Measurements from ENCODE around the gene XPO1.
A peak's percentile ranks its signal among the peaks of the same experiment; 100 is the strongest.
"Not testable (repeated sequence)": the region's sequence is repeated elsewhere in the genome, so short reads cannot be mapped to it uniquely, and the experiment has no call there.

XPO1 gene

GRCh38 chr2:61454972-61455371, 83.2 kb downstream of the XPO1 start:
- H3K9me3 ChIP-seq (ENCODE audit: control insufficient read depth in 5 of 5, low read length in 5 of 5); H3K27me3 ChIP-seq (ENCODE audit: control insufficient read depth in 5 of 5, insufficient read depth in 4 of 5, low read length in 5 of 5); H3K36me3 ChIP-seq (ENCODE audit: control insufficient read depth in 5 of 5, insufficient read depth in 5 of 5, low read length in 5 of 5); H3K4me3 ChIP-seq (ENCODE audit: low read depth in 1 of 5, low read length in 5 of 5); H3K27ac ChIP-seq (ENCODE audit: low read depth, low read length); H3K9ac ChIP-seq (ENCODE audit: low read length in 5 of 5): not testable (repeated sequence)
- peaks cover 0 to 17% (median 12%) of the 10 kb centered on the region in 5 donors for H3K4me1 ChIP-seq (ENCODE audit: control insufficient read depth in 5 of 5, insufficient read depth in 5 of 5, low read length in 5 of 5)

- peaks cover 0 to 2% (median 0%) of the 10 kb centered on the region in 5 donors for H3K36me3 ChIP-seq (ENCODE audit: control insufficient read depth in 5 of 5, insufficient read depth in 5 of 5, low read length in 5 of 5)
- H3K27me3 ChIP-seq (ENCODE audit: control insufficient read depth in 5 of 5, insufficient read depth in 4 of 5, low read length in 5 of 5): no peaks in the 10 kb centered on the region
- H3K4me1 ChIP-seq (ENCODE audit: control insufficient read depth in 5 of 5, insufficient read depth in 5 of 5, low read length in 5 of 5): peaks cover 0 to 17% (median 13%) of the 10 kb centered on the region in 5 donors
- no peak overlapping the region for H3K27ac ChIP-seq (ENCODE audit: low read depth, low read length)
- no peak overlapping the region for H3K4me3 ChIP-seq (ENCODE audit: low read depth in 1 of 5, low read length in 5 of 5)
- H3K9me3 ChIP-seq (ENCODE audit: control insufficient read depth in 5 of 5, low read length in 5 of 5): no peaks in the 10 kb centered on the region
- H3K9ac ChIP-seq (ENCODE audit: low read length in 5 of 5): no peak overlapping the region
Measured at GRCh38 chr2:61454383-61454782, 83.8 kb downstream of the XPO1 start.

- no peak overlapping the region for H3K4me3 ChIP-seq (ENCODE audit: low read depth in 1 of 5, low read length in 5 of 5)
- H3K36me3 ChIP-seq (ENCODE audit: control insufficient read depth in 5 of 5, insufficient read depth in 5 of 5, low read length in 5 of 5): peaks cover 0 to 3% (median 0%) of the 10 kb centered on the region in 5 donors
- H3K27ac ChIP-seq (ENCODE audit: low read depth, low read length): no peak overlapping the region
- no peaks in the 10 kb centered on the region for H3K9me3 ChIP-seq (ENCODE audit: control insufficient read depth in 5 of 5, low read length in 5 of 5)
- peaks cover 0 to 13% (median 9%) of the 10 kb centered on the region in 5 donors for H3K4me1 ChIP-seq (ENCODE audit: control insufficient read depth in 5 of 5, insufficient read depth in 5 of 5, low read length in 5 of 5)
- H3K9ac ChIP-seq (ENCODE audit: low read length in 5 of 5): no peak overlapping the region
- H3K27me3 ChIP-seq (ENCODE audit: control insufficient read depth in 5 of 5, insufficient read depth in 4 of 5, low read length in 5 of 5): no peaks in the 10 kb centered on the region
Measured at GRCh38 chr2:61452392-61452791, 85.8 kb downstream of the XPO1 start.

- peaks cover 0 to 3% (median 0%) of the 10 kb centered on the region in 5 donors for H3K36me3 ChIP-seq (ENCODE audit: control insufficient read depth in 5 of 5, insufficient read depth in 5 of 5, low read length in 5 of 5)
- H3K9ac ChIP-seq (ENCODE audit: low read length in 5 of 5): no peak overlapping the region
- H3K27me3 ChIP-seq (ENCODE audit: control insufficient read depth in 5 of 5, insufficient read depth in 4 of 5, low read length in 5 of 5): no peaks in the 10 kb centered on the region
- H3K9me3 ChIP-seq (ENCODE audit: control insufficient read depth in 5 of 5, low read length in 5 of 5): no peaks in the 10 kb centered on the region
- peaks cover 0 to 11% (median 6%) of the 10 kb centered on the region in 5 donors for H3K4me1 ChIP-seq (ENCODE audit: control insufficient read depth in 5 of 5, insufficient read depth in 5 of 5, low read length in 5 of 5)
- H3K27ac ChIP-seq (ENCODE audit: low read depth, low read length): no peak overlapping the region
- no peak overlapping the region for H3K4me3 ChIP-seq (ENCODE audit: low read depth in 1 of 5, low read length in 5 of 5)
Measured at GRCh38 chr2:61451178-61451577, 87.0 kb downstream of the XPO1 start.

- Histone ChIP-seq H3K9me3 (ENCODE audit: control insufficient read depth in 5 of 5, low read length in 5 of 5) (no peaks in the 10 kb centered on the region), H3K27me3 (ENCODE audit: control insufficient read depth in 5 of 5, insufficient read depth in 4 of 5, low read length in 5 of 5) (no peaks in the 10 kb centered on the region), H3K4me3 (ENCODE audit: low read depth in 1 of 5, low read length in 5 of 5) (no peak overlapping the region), H3K36me3 (ENCODE audit: control insufficient read depth in 5 of 5, insufficient read depth in 5 of 5, low read length in 5 of 5) (peaks cover 0 to 3% (median 0%) of the 10 kb centered on the region in 5 donors), H3K4me1 (ENCODE audit: control insufficient read depth in 5 of 5, insufficient read depth in 5 of 5, low read length in 5 of 5) (peaks cover 0 to 4% (median 0%) of the 10 kb centered on the region in 5 donors), H3K9ac (ENCODE audit: low read length in 5 of 5) (no peak overlapping the region), H3K27ac (ENCODE audit: low read depth, low read length) (no peak overlapping the region)
Measured at GRCh38 chr2:61450144-61450543, 88.0 kb downstream of the XPO1 start.

DNA sequence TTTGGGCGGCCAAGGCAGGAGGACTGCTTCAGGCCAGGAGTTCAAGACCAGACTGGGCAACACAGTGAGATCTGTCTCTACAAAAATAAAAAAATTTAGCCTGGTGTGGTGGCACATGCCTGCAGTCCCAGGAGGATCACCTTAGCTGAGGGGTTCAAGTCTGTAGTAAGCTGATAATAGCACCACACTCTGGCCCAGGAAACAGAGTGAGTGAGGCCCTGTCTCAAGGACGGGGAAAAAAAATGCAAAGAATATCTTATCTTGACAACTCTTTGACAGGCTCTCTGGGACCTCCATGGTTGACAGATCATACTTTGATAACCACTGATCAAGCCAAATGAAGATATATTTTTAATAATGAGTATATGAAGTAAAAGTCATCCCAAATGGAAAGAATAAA, 89.9 kb downstream of the XPO1 start:
- no peak overlapping the region for H3K27ac ChIP-seq (ENCODE audit: low read depth, low read length)
- peaks cover 0 to 6% (median 0%) of the 10 kb centered on the region in 5 donors for H3K4me1 ChIP-seq (ENCODE audit: control insufficient read depth in 5 of 5, insufficient read depth in 5 of 5, low read length in 5 of 5)
- H3K36me3 ChIP-seq (ENCODE audit: control insufficient read depth in 5 of 5, insufficient read depth in 5 of 5, low read length in 5 of 5): peaks cover 0 to 3% (median 0%) of the 10 kb centered on the region in 5 donors
- H3K9me3 ChIP-seq (ENCODE audit: control insufficient read depth in 5 of 5, low read length in 5 of 5): no peaks in the 10 kb centered on the region
- no peak overlapping the region for H3K9ac ChIP-seq (ENCODE audit: low read length in 5 of 5)
- no peak overlapping the region for H3K4me3 ChIP-seq (ENCODE audit: low read depth in 1 of 5, low read length in 5 of 5)
- H3K27me3 ChIP-seq (ENCODE audit: control insufficient read depth in 5 of 5, insufficient read depth in 4 of 5, low read length in 5 of 5): no peaks in the 10 kb centered on the region

DNA sequence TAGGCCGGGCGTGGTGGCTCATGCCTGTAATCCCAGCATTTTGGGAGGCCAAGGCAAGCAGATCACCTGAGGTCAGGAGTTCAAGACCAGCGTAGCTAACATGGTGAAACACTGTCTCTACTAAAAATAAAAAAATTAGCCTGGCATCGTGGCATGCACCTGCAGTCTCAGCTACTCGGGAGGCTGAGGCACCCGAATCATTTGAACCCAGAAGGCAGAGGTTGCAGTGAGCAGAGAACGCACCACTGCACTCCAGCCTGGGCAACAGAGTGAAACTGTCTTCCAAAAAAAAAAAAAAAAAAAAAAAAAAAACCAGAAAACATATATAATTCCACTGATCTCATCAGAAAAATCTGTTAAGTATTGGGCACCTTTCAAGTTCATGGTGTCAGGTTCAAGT, 91.2 kb downstream of the XPO1 start:
- H3K36me3 ChIP-seq (ENCODE audit: control insufficient read depth in 5 of 5, insufficient read depth in 5 of 5, low read length in 5 of 5); H3K4me3 ChIP-seq (ENCODE audit: low read depth in 1 of 5, low read length in 5 of 5); H3K27me3 ChIP-seq (ENCODE audit: control insufficient read depth in 5 of 5, insufficient read depth in 4 of 5, low read length in 5 of 5); H3K4me1 ChIP-seq (ENCODE audit: control insufficient read depth in 5 of 5, insufficient read depth in 5 of 5, low read length in 5 of 5); H3K9me3 ChIP-seq (ENCODE audit: control insufficient read depth in 5 of 5, low read length in 5 of 5); H3K27ac ChIP-seq (ENCODE audit: low read depth, low read length); H3K9ac ChIP-seq (ENCODE audit: low read length in 5 of 5): not testable (repeated sequence)

DNA sequence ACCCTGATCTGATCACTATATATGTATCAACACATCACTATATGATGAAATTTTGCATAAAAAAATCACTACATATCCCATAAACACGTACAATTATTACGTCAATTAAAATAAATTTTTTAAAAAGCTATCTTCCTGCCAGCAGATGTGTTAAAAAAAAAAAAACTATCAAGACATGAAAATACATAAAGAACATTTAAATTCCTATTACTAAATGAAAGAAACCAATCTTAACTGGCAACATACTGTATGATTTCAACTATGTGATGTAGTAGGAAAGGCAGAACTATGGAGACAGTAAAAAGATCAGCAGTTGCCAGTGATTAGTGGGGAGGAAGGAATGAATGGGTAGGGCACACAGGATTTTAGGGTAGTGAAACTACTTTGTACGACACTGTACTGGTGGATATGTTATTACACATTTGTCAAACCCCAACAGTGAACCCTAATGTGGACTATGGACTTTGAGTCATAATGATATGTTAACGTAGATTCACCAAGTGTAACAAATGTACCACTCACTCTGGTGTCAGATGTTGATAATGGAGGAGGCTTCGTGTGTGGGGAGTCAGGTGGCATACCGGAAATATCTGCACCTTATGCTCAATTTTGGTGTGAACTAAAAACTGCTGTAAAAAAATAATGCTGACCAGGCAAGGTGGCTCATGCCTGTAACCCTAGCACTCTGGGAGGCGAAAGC, 94.7 kb downstream of the XPO1 start:
- H3K9me3 ChIP-seq (ENCODE audit: control insufficient read depth in 5 of 5, low read length in 5 of 5): no peaks in the 10 kb centered on the region
- H3K27me3 ChIP-seq (ENCODE audit: control insufficient read depth in 5 of 5, insufficient read depth in 4 of 5, low read length in 5 of 5): no peaks in the 10 kb centered on the region
- peaks cover 4 to 22% (median 19%) of the 10 kb centered on the region in 5 donors for H3K4me1 ChIP-seq (ENCODE audit: control insufficient read depth in 5 of 5, insufficient read depth in 5 of 5, low read length in 5 of 5)
- no peak overlapping the region for H3K4me3 ChIP-seq (ENCODE audit: low read depth in 1 of 5, low read length in 5 of 5)
- H3K9ac ChIP-seq (ENCODE audit: low read length in 5 of 5): no peak overlapping the region
- H3K27ac ChIP-seq (ENCODE audit: low read depth, low read length): no peak overlapping the region
- peaks cover 0 to 2% (median 0%) of the 10 kb centered on the region in 5 donors for H3K36me3 ChIP-seq (ENCODE audit: control insufficient read depth in 5 of 5, insufficient read depth in 5 of 5, low read length in 5 of 5)

- no peaks in the 10 kb centered on the region for H3K27me3 ChIP-seq (ENCODE audit: control insufficient read depth in 5 of 5, insufficient read depth in 4 of 5, low read length in 5 of 5)
- H3K9me3 ChIP-seq (ENCODE audit: control insufficient read depth in 5 of 5, low read length in 5 of 5): peaks cover 0 to 7% (median 0%) of the 10 kb centered on the region in 5 donors
- peaks cover 4 to 39% (median 32%) of the 10 kb centered on the region in 5 donors for H3K4me1 ChIP-seq (ENCODE audit: control insufficient read depth in 5 of 5, insufficient read depth in 5 of 5, low read length in 5 of 5)
- no peaks in the 10 kb centered on the region for H3K36me3 ChIP-seq (ENCODE audit: control insufficient read depth in 5 of 5, insufficient read depth in 5 of 5, low read length in 5 of 5)
- no peak overlapping the region for H3K27ac ChIP-seq (ENCODE audit: low read depth, low read length)
- H3K9ac ChIP-seq (ENCODE audit: low read length in 5 of 5): peak overlapping the region in 1 of 5 donors; percentile 52
- H3K4me3 ChIP-seq (ENCODE audit: low read depth in 1 of 5, low read length in 5 of 5): peak overlapping the region in 1 of 5 donors; percentile 13
Measured at GRCh38 chr2:61439241-61440002, 98.7 kb downstream of the XPO1 start.

GRCh38 chr2:61438670-61439069, 99.5 kb downstream of the XPO1 start:
- Histone ChIP-seq H3K36me3 (ENCODE audit: control insufficient read depth in 5 of 5, insufficient read depth in 5 of 5, low read length in 5 of 5) (no peaks in the 10 kb centered on the region), H3K4me1 (ENCODE audit: control insufficient read depth in 5 of 5, insufficient read depth in 5 of 5, low read length in 5 of 5) (peaks cover 4 to 46% (median 40%) of the 10 kb centered on the region in 5 donors), H3K9me3 (ENCODE audit: control insufficient read depth in 5 of 5, low read length in 5 of 5) (peaks cover 0 to 7% (median 0%) of the 10 kb centered on the region in 5 donors), H3K27me3 (ENCODE audit: control insufficient read depth in 5 of 5, insufficient read depth in 4 of 5, low read length in 5 of 5) (no peaks in the 10 kb centered on the region), H3K27ac (ENCODE audit: low read depth, low read length) (no peak overlapping the region), H3K9ac (ENCODE audit: low read length in 5 of 5) (no peak overlapping the region), H3K4me3 (ENCODE audit: low read depth in 1 of 5, low read length in 5 of 5) (no peak overlapping the region)
